BE2C (cell line): Measurements from ENCODE around the gene TUBA3D. TPM values are rescaled to one million over a fixed set of nuclear protein-coding genes. Genes with fewer than 3 reads are reported as not detected.
"Not testable (repeated sequence)": the region's sequence is repeated elsewhere in the genome, so short reads cannot be mapped to it uniquely, and the experiment has no call there.

Source experiments
- DNase-seq: peaks from one replicate; pipeline ENCODE4 v3.0.0-alpha.2; 2020
- H3K27me3 ChIP-seq: fragments of 250-450 bp; sonication (Bioruptor Pico); 2 replicates; pipeline ENCODE4 v1.5.1; 2020; ENCODE audit warnings: mild to moderate bottlenecking
- H3K36me3 ChIP-seq: fragments of 250-450 bp; sonication (Bioruptor Pico); 2 replicates; pipeline ENCODE4 v1.5.1; 2020; ENCODE audit warnings: mild to moderate bottlenecking
- H3K4me1 ChIP-seq: fragments of 250-450 bp; sonication (Bioruptor Pico); 2 replicates; pipeline ENCODE4 v1.5.1; 2020
- H3K4me3 ChIP-seq: 2 replicates; pipeline ENCODE4 v1.5.1; 2011; ENCODE audit warnings: low read depth, low read length
- H3K9me3 ChIP-seq: fragments of 250-450 bp; sonication (Bioruptor Pico); 2 replicates; pipeline ENCODE4 v1.5.1; 2020
- CTCF ChIP-seq: IDR thresholded peaks from 2 replicates; pipeline ENCODE4 v1.5.1; 2012; ENCODE audit warnings: mild to moderate bottlenecking, low read depth, low read length
- polyA plus RNA-seq: library from polyadenylated mRNA; unstranded; fragments of >200 nt; gene quantifications from one replicate; pipeline ENCODE4 v1.2.1, GENCODE V29; 2012; ENCODE audit warnings: low read depth, missing spikeins; ENCODE audit not compliant: insufficient read length, insufficient read depth

The TUBA3D gene
- polyA plus RNA-seq = 0.88 TPM

GRCh38 chr2:131475831-131476230, at the start of gene TUBA3D:
Gene TUBA3D, plus strand, starts transcription at chr2:131476119. Its CDS starts 81 bp downstream, at chr2:131476200.
- no peaks in the 10 kb centered on the region for H3K27me3 ChIP-seq
- H3K4me3 ChIP-seq = no peak within 1 kb of the TSS
- H3K36me3 ChIP-seq = no peaks in the 10 kb centered on the region
- no peaks in the 10 kb centered on the region for H3K9me3 ChIP-seq
- no peak for DNase-seq
- TF ChIP-seq CTCF = no peak
- H3K4me1 ChIP-seq = no peaks in the 10 kb centered on the region

GRCh38 chr2:131426727-131427126, 49.2 kb upstream of the TUBA3D start:
- TF ChIP-seq CTCF = no peak
- DNase-seq = no peak
- Histone ChIP-seq H3K9me3 (no peaks in the 10 kb centered on the region), H3K4me3 (no peak overlapping the region), H3K36me3 (no peaks in the 10 kb centered on the region), H3K4me1 (no peaks in the 10 kb centered on the region), H3K27me3 (peaks cover 32% of the 10 kb centered on the region)

GRCh38 chr2:131431336-131431735, 44.6 kb upstream of the TUBA3D start:
- no peaks in the 10 kb centered on the region for H3K36me3 ChIP-seq
- no peak overlapping the region for H3K4me3 ChIP-seq
- H3K4me1 ChIP-seq = no peaks in the 10 kb centered on the region
- TF ChIP-seq CTCF = no peak
- no peaks in the 10 kb centered on the region for H3K9me3 ChIP-seq
- DNase-seq = no peak
- peaks cover 10% of the 10 kb centered on the region for H3K27me3 ChIP-seq

DNA sequence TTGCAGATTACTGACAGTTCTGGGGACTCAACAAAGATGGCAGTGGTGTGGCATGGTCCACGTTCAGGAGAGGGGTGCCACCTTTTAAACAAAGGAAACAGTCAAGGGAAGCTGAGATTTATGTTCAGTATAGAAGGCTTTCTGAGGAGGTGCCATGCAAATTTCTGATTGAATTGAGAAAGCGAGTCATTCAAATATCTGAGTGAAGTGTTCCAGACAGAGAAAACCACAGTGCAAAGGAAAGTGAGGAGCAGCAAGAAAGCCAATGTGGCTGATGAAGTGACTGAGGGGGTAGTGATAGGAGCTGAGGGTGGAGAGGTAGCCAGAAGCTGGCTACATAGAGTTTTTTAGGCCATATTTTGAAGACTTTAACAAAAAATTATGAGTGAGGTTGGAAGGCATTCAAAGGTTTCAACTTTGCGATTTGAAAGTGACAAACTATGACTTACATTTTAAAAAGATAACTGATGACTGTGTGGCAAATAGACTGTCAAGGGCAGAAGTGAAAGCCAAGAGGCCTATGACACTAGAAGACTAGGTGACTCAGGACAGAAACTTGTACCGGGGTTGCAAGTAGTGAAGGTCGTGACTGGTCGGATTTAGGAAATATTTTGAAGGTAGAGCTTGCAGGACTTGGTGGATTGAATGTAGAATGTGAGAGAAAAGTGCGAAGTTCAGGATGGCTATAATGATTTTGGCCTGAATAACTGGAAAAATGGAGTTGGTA, 35.0 kb upstream of the TUBA3D start:
- H3K27me3 ChIP-seq, DNase-seq, H3K9me3 ChIP-seq, H3K36me3 ChIP-seq, H3K4me1 ChIP-seq, H3K4me3 ChIP-seq: not testable (repeated sequence)

DNA sequence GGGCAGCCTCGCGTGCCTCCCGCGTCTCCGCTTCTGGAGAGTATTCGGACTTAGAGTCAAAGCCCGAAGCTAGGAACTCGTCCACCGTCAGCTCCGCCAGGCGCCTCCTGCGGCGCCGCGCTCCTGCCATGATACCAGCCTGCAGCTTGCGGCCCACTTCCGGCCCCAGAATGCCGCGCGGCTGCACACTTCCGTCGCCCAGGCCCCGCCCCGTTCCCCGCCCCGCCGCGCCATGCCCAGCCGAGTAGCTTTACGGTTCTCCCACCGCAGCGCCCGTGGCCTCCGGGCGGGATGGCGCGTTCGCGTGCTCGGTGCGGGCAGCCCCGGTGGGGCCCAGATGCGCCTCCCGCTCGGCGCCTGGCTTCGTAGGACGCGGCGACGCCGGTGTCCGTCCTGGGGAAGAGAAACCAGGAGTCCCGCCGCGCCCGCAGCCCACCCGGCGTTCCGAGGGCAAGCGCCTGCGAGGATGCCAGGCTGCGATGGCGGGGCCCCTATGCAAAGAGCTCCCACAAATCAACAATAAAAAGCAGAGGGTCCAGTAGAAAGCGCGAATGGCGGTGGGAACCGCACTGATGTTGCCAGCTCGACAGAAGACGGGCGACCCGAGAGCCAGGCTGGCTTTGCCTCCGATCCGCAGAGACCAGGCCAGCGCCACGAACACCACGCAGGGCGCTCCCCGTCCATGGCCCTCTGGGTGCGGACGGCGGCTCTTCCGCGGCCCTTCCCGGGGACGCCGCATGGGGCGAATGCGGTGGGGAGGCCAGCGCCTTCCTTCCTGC, 31.0 kb upstream of the TUBA3D start:
- not testable (repeated sequence) for H3K36me3 ChIP-seq, H3K4me3 ChIP-seq, H3K9me3 ChIP-seq, H3K27me3 ChIP-seq, DNase-seq, H3K4me1 ChIP-seq

DNA sequence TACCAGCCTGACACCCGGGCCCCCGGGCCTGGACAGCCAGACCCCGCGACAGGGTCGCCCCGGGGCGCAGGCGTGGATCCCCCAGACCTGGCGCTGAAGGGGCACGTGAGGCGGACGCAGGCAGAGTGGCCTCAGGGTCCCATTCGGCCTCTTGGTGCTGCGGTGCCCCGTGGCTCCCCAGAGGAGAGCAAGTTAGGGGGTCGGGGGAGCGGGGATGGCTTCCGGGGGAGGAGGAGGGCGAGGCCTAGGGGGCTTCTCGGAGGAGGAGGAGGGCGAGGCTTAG, 30.5 kb upstream of the TUBA3D start:
- not testable (repeated sequence) for DNase-seq

DNA sequence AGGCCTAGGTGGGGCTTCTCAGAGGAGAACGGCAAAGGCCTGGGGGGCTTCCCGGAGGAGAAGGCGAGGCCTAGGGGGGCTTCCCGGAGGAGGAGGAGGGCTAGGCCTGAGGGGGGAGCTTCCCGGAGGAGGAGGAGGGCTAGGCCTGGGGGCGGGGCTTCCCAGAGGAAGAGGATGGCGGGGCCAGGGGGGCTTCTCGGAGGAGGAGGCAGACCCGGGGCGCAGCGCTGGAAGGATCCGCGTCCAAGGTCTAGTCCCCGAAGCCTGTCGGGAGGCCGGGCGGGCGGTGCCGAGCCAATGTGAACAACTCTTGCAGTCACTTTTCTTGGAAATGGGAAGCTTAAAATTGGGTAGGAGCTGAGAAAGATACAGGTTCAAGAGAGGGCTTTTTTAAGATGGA, 30.0 kb upstream of the TUBA3D start:
- no peaks in the 10 kb centered on the region for H3K36me3 ChIP-seq
- no peak for TF ChIP-seq CTCF
- H3K27me3 ChIP-seq = no peaks in the 10 kb centered on the region
- DNase-seq = no peak
- no peak overlapping the region for H3K4me3 ChIP-seq
- no peaks in the 10 kb centered on the region for H3K4me1 ChIP-seq
- no peaks in the 10 kb centered on the region for H3K9me3 ChIP-seq

More for the DNA sequence above, 30.5 kb upstream of the TUBA3D start:
- H3K36me3 ChIP-seq, H3K27me3 ChIP-seq, H3K4me1 ChIP-seq, H3K9me3 ChIP-seq, H3K4me3 ChIP-seq: not testable (repeated sequence)

GRCh38 chr2:131447981-131448380, 27.9 kb upstream of the TUBA3D start:
- not testable (repeated sequence) for H3K27me3 ChIP-seq, H3K4me3 ChIP-seq, H3K9me3 ChIP-seq, DNase-seq, H3K36me3 ChIP-seq, H3K4me1 ChIP-seq

- H3K36me3 ChIP-seq, DNase-seq, H3K9me3 ChIP-seq, H3K4me3 ChIP-seq, H3K4me1 ChIP-seq, H3K27me3 ChIP-seq: not testable (repeated sequence)
Measured at GRCh38 chr2:131451265-131451949, 24.5 kb upstream of the TUBA3D start.

- H3K36me3 ChIP-seq, H3K4me3 ChIP-seq, H3K27me3 ChIP-seq, DNase-seq, H3K9me3 ChIP-seq, H3K4me1 ChIP-seq: not testable (repeated sequence)
Measured at GRCh38 chr2:131454914-131455313, 21.0 kb upstream of the TUBA3D start.

- H3K27me3 ChIP-seq, H3K36me3 ChIP-seq, H3K4me1 ChIP-seq, H3K9me3 ChIP-seq, H3K4me3 ChIP-seq, DNase-seq: not testable (repeated sequence)
Measured at GRCh38 chr2:131467722-131468121, 8.2 kb upstream of the TUBA3D start.
